Activated CD8-positive, alpha-beta memory T cell treated with anti-CD3 and anti-CD28 coated beads, Interleukin-2, amount 10 ng/mL, durations not matched to agents 7 days and 5 days (primary cell): ENCODE data around the gene TLR9. TPM values are rescaled to one million over a fixed set of nuclear protein-coding genes. Genes with fewer than 3 reads are reported as not detected.

Experiments used
- ATAC-seq: fragments of 150-1000 bp; cut with Tn5 transposase; one replicate; pipeline ENCODE4 v1.10.0; 2021; ENCODE audit warnings: moderate library complexity
- CTCF ChIA-PET: fragments of 350-600 bp; sonication (Branson Sonifier 250); formaldehyde crosslinking; loops from one replicate; lab custom pipeline; 2021; ENCODE audit warnings: antibody characterized with exemption; lab: Charles Lee
- DNase-seq: peaks from one replicate; pipeline ENCODE4 v3.0.0-alpha.2; 2020
- H3K27ac Mint-ChIP-seq: one replicate; pipeline ENCODE4 v1.8.0; 2021; ENCODE audit warnings: mild to moderate bottlenecking, mixed read lengths
- H3K27me3 Mint-ChIP-seq: one replicate; pipeline ENCODE4 v1.8.0; 2021; ENCODE audit warnings: mixed read lengths
- H3K36me3 Mint-ChIP-seq: one replicate; pipeline ENCODE4 v1.8.0; 2021; ENCODE audit warnings: mild to moderate bottlenecking, mixed read lengths
- H3K4me1 Mint-ChIP-seq: one replicate; pipeline ENCODE4 v1.8.0; 2021; ENCODE audit warnings: mixed read lengths
- H3K4me3 Mint-ChIP-seq: one replicate; pipeline ENCODE4 v1.8.0; 2021; ENCODE audit warnings: mild to moderate bottlenecking, moderate library complexity, mixed read lengths
- H3K9me3 Mint-ChIP-seq: one replicate; pipeline ENCODE4 v1.8.0; 2022; ENCODE audit warnings: low read depth, mixed read lengths
- total RNA-seq, 2 experiments: library from RNA; stranded (reverse); gene quantifications; one replicate each; pipeline ENCODE4 v1.2.3, GENCODE V29; 2021

TLR9 gene
- total RNA-seq, 2 experiments from 2014 or later = 0.64 TPM; not detected in 1

GRCh38 chr3:52257911-52258310, 32.5 kb upstream of the TLR9 start:
- Mint-ChIP-seq H3K27me3 (no peaks in the 10 kb centered on the region), H3K4me1 (peaks cover 82% of the 10 kb centered on the region), H3K27ac (no peak overlapping the region), H3K9me3 (no peaks in the 10 kb centered on the region), H3K36me3 (peaks cover 81% of the 10 kb centered on the region), H3K4me3 (no peak overlapping the region)
- ATAC-seq (no peak), DNase-seq (no peak)
- CTCF ChIA-PET = interaction anchor here (1.6 to 2.5 kb wide), 2 partner anchors 20 to 27 kb away, joined by 4 to 18 read pairs; partner anchors contain the start of gene WDR82

GRCh38 chr3:52256622-52257021, 31.2 kb upstream of the TLR9 start:
- DNase-seq = no peak
- no peak for ATAC-seq
- peak overlapping the region; percentile 59 for H3K27ac Mint-ChIP-seq
- CTCF ChIA-PET = interaction anchor here (0.9 to 1.6 kb wide), 2 partner anchors 14 to 82 kb away, joined by 3 to 5 read pairs; no protein-coding TSS in a partner anchor
- peaks cover 83% of the 10 kb centered on the region for H3K36me3 Mint-ChIP-seq
- no peaks in the 10 kb centered on the region for H3K9me3 Mint-ChIP-seq
- H3K27me3 Mint-ChIP-seq = no peaks in the 10 kb centered on the region
- H3K4me3 Mint-ChIP-seq = no peak overlapping the region
- peaks cover 81% of the 10 kb centered on the region for H3K4me1 Mint-ChIP-seq

- DNase-seq (no peak), ATAC-seq (no peak)
- peaks cover 78% of the 10 kb centered on the region for H3K36me3 Mint-ChIP-seq
- no peaks in the 10 kb centered on the region for H3K27me3 Mint-ChIP-seq
- peak overlapping the region; percentile 59 for H3K27ac Mint-ChIP-seq
- peaks cover 77% of the 10 kb centered on the region for H3K4me1 Mint-ChIP-seq
- no peaks in the 10 kb centered on the region for H3K9me3 Mint-ChIP-seq
- no peak overlapping the region for H3K4me3 Mint-ChIP-seq
- CTCF ChIA-PET = interaction anchor here (0.9 to 1.6 kb wide), 4 partner anchors 15 to 83 kb away, joined by 3 to 5 read pairs (median 4); no protein-coding TSS in a partner anchor
These were observed 30.7 kb upstream of the TLR9 start for GRCh38 chr3:52256159-52256558.

- peak overlapping the region; percentile 100 for H3K27ac Mint-ChIP-seq
- no peaks in the 10 kb centered on the region for H3K27me3 Mint-ChIP-seq
- H3K4me1 Mint-ChIP-seq = peaks cover 84% of the 10 kb centered on the region
- peaks cover 73% of the 10 kb centered on the region for H3K36me3 Mint-ChIP-seq
- DNase-seq (no peak), ATAC-seq (no peak)
- no peaks in the 10 kb centered on the region for H3K9me3 Mint-ChIP-seq
- CTCF ChIA-PET = interaction anchor here (1.2 to 5.9 kb wide), 9 partner anchors 9 to 118 kb away, joined by 3 to 63 read pairs (median 11); partner anchors contain the start of genes TWF2 and WDR82
- H3K4me3 Mint-ChIP-seq = no peak overlapping the region
These were observed 29.2 kb upstream of the TLR9 start for GRCh38 chr3:52254608-52255007.

GRCh38 chr3:52253314-52254304, 28.2 kb upstream of the TLR9 start:
- Mint-ChIP-seq H3K4me3 (peak overlapping the region; percentile 75), H3K4me1 (peaks cover 89% of the 10 kb centered on the region), H3K27me3 (no peaks in the 10 kb centered on the region), H3K36me3 (peaks cover 74% of the 10 kb centered on the region), H3K27ac (peak overlapping the region; percentile 100), H3K9me3 (no peaks in the 10 kb centered on the region)
- CTCF ChIA-PET = interaction anchor here (0.6 to 5.9 kb wide), 17 partner anchors 10 to 253 kb away, joined by 3 to 63 read pairs (median 10); partner anchors contain the start of genes GLYCTK, TWF2 and WDR82
- DNase-seq (peak; percentile 90), ATAC-seq (peak; percentile 90)

- H3K4me3 Mint-ChIP-seq = no peak overlapping the region
- CTCF ChIA-PET = interaction anchor here (0.7 to 7.5 kb wide), 7 partner anchors 17 to 248 kb away, joined by 3 to 63 read pairs (median 5); partner anchors contain the start of genes TLR9 and WDR82
- ATAC-seq (no peak), DNase-seq (no peak)
- H3K36me3 Mint-ChIP-seq = peaks cover 59% of the 10 kb centered on the region
- H3K9me3 Mint-ChIP-seq = no peaks in the 10 kb centered on the region
- no peaks in the 10 kb centered on the region for H3K27me3 Mint-ChIP-seq
- peak overlapping the region; percentile 76 for H3K27ac Mint-ChIP-seq
- peaks cover 79% of the 10 kb centered on the region for H3K4me1 Mint-ChIP-seq
These were observed 24.7 kb upstream of the TLR9 start for GRCh38 chr3:52250122-52250521.

- H3K36me3 Mint-ChIP-seq = peaks cover 57% of the 10 kb centered on the region
- no peak overlapping the region for H3K4me3 Mint-ChIP-seq
- CTCF ChIA-PET = interaction anchor here (1.7 to 7.5 kb wide), 6 partner anchors 16 to 28 kb away, joined by 4 to 63 read pairs (median 20); partner anchors contain the start of genes TLR9 and WDR82
- H3K9me3 Mint-ChIP-seq = no peaks in the 10 kb centered on the region
- no peaks in the 10 kb centered on the region for H3K27me3 Mint-ChIP-seq
- DNase-seq (no peak), ATAC-seq (no peak)
- peaks cover 79% of the 10 kb centered on the region for H3K4me1 Mint-ChIP-seq
- peak overlapping the region; percentile 37 for H3K27ac Mint-ChIP-seq
These were observed 24.2 kb upstream of the TLR9 start for GRCh38 chr3:52249683-52250082.

- H3K36me3 Mint-ChIP-seq = peaks cover 51% of the 10 kb centered on the region
- H3K4me3 Mint-ChIP-seq = peak overlapping the region; percentile 23
- DNase-seq (no peak), ATAC-seq (no peak)
- H3K27ac Mint-ChIP-seq = peak overlapping the region; percentile 90
- CTCF ChIA-PET = interaction anchor here (1.7 to 7.5 kb wide), 7 partner anchors 16 to 30 kb away, joined by 4 to 48 read pairs (median 7); partner anchors contain the start of genes TLR9 and WDR82
- peaks cover 79% of the 10 kb centered on the region for H3K4me1 Mint-ChIP-seq
- no peaks in the 10 kb centered on the region for H3K27me3 Mint-ChIP-seq
- H3K9me3 Mint-ChIP-seq = no peaks in the 10 kb centered on the region
These were observed 23.5 kb upstream of the TLR9 start for GRCh38 chr3:52248816-52249547.

GRCh38 chr3:52248165-52248541, 22.7 kb upstream of the TLR9 start:
- Mint-ChIP-seq H3K36me3 (peaks cover 49% of the 10 kb centered on the region), H3K27ac (peak overlapping the region; percentile 90), H3K4me1 (peaks cover 79% of the 10 kb centered on the region), H3K4me3 (no peak overlapping the region), H3K27me3 (no peaks in the 10 kb centered on the region), H3K9me3 (no peaks in the 10 kb centered on the region)
- CTCF ChIA-PET = interaction anchor here (0.8 to 7.5 kb wide), 7 partner anchors 9 to 30 kb away, joined by 3 to 48 read pairs (median 6); partner anchors contain the start of genes TWF2 and WDR82
- ATAC-seq (no peak), DNase-seq (no peak)

- ATAC-seq (no peak), DNase-seq (no peak)
- Mint-ChIP-seq H3K4me3 (peak overlapping the region; percentile 91), H3K27me3 (no peaks in the 10 kb centered on the region), H3K9me3 (no peaks in the 10 kb centered on the region), H3K36me3 (peaks cover 45% of the 10 kb centered on the region), H3K4me1 (peaks cover 75% of the 10 kb centered on the region), H3K27ac (peak overlapping the region; percentile 90)
- CTCF ChIA-PET = interaction anchor here (0.8 to 7.5 kb wide), 7 partner anchors 9 to 31 kb away, joined by 3 to 48 read pairs (median 6); partner anchors contain the start of genes TWF2 and WDR82
These were observed 22.1 kb upstream of the TLR9 start for GRCh38 chr3:52247409-52248164.

- peak; percentile 55 for DNase-seq
- Mint-ChIP-seq H3K27me3 (no peaks in the 10 kb centered on the region), H3K9me3 (no peaks in the 10 kb centered on the region), H3K36me3 (peaks cover 46% of the 10 kb centered on the region), H3K27ac (peak overlapping the region; percentile 90), H3K4me1 (peaks cover 73% of the 10 kb centered on the region), H3K4me3 (peak overlapping the region; percentile 91)
- CTCF ChIA-PET = interaction anchor here (1.1 to 13.8 kb wide), 7 partner anchors 14 to 93 kb away, joined by 3 to 176 read pairs (median 6); partner anchors contain the start of gene WDR82
- peak; percentile 3 for ATAC-seq
These were observed 21.4 kb upstream of the TLR9 start for GRCh38 chr3:52246728-52247408.
